Left kidney (tissue), 2 donors: ENCODE results near the gene SLCO4A1. TPM values are rescaled to one million over a fixed set of nuclear protein-coding genes. Genes with fewer than 3 reads are reported as not detected.
A peak's percentile ranks its signal among the peaks of the same experiment; 100 is the strongest.
"Not testable (repeated sequence)": the region's sequence is repeated elsewhere in the genome, so short reads cannot be mapped to it uniquely, and the experiment has no call there.

ENCODE experiments used
- DNase-seq: peaks from one replicate; pipeline ENCODE4 v3.0.0-alpha.2; 2013
- polyA plus RNA-seq: library from polyadenylated mRNA; unstranded; fragments of 120-200 nt; gene quantifications from one replicate; pipeline ENCODE4 v1.2.1, GENCODE V29; 2013; ENCODE audit not compliant: insufficient read length

The SLCO4A1 gene
- polyA plus RNA-seq, 1 donor = 2.0 TPM

DNA sequence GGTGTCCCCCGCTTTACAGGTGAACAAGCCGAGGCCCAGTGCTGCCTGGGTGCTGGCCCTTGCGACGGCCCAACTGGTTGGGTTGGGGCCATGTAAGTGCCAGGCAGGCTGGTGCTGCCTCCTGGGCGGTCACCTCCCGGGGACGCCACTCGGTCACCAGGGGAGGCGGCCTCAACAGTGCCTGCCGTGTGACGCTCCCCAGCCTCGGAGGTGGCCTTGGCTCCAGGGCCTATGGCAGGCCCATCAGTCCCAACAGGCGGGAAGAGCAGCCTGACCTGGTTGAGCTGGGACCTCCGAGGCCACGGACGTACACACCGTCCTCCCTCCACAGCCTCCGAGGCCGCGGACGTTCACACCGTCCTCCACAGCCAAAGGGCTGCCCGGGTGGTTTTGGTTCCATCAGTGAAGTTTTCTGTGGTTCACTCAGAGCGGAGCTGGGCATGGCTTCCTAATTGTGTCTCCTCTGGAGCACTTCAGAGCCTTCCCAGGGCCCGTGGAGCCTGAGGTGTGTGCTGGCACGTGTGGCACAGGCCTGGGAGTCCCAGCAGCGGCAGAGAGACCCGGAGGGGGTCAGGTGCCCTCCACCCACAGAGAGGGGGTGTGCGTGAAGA, 19.3 kb upstream of the SLCO4A1 start:
- no peak for DNase-seq

DNA sequence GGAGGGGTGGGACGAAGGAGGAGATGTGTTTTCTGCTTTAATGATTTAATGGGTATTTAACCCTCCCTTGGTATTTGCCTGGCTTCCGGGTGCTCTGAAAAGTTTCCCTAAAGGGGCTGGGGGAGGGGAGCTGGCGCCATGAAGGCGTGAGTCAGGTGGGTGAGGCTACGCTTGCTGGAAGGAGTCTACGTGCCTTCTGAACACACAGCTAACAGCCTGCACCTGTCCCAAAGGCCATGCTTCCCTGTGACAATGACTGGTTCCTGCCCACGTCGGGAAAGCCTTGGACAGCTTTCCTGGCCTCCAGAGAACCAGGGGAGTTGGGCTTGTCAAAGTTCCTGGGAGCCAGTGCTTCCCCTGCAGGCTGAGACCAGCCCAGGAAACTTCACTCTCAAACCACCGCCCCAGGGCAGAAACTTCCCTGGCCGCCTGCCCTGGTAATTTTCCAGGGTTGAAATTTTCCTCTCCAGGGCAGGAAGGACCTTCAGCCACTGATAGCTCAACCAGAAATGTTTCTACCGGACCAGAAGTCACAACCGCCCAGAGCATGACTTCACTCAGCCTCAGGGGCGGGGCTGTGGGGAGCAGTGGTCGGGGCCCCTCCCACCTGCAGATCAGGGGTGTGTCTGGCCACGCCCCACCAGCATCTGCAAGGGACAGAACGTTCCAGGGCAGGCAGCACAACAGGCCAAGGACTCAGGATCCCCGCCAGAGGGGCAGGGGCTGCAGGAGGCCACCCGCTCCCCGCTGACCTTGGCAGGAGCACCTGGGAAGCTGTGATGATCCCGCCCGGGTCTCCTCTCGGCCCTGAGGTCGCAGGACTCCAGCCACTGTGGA, 18.6 kb upstream of the SLCO4A1 start:
- DNase-seq = peak; percentile 80

DNA sequence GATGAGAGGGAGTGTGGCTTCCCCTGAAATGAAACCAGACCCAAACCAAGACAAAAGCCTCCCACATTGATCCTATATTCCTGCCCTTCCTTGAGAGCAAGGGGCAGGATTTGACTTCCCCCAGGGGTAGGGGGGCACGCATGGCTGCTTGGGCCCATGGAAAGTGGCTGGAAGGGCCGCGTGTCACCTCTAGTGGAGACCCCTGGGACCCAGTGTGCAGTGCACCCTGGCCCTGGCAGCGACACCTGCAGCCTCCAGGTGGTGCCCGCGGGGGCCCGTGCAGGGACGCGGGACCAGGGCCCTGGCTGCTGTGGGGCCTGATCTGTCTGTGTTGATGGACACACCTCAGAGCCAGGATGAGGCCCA, 18.0 kb upstream of the SLCO4A1 start:
- DNase-seq = no peak

DNA sequence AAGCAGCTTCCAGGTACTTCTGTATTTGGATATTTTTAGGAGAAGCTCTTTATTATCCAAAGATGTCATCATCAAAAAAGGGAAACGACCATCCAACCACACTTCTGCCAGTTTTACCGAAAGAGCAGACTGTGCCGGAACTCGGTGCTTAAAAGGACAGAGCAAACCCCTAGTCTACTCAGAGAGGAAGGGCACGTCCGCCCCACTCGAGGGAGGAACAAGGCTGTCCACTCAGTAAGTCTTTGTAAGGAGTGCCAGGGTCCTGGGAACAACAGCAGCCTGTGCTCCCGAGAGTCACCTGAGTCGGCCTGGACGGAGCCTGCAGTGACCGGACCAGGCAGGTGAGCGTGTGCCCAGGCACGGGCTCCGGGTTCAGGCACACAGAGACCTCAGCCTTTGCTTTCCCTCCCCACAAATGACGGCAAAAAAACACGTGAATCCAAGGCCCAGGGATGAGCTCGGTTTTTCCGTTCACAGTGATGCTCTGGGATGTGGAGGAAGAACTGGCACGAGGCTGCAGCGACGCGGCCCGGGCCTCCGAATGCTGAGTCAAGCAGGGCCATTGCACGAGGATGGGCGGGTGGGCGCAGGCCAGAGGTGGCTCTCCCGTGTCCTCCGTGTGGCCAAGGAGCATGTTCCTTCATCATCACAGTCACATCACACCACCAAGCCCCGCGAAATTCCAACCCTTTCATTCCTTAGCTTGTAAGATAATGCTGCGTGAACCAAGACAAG, 17.4 kb upstream of the SLCO4A1 start:
- DNase-seq = no peak

DNA sequence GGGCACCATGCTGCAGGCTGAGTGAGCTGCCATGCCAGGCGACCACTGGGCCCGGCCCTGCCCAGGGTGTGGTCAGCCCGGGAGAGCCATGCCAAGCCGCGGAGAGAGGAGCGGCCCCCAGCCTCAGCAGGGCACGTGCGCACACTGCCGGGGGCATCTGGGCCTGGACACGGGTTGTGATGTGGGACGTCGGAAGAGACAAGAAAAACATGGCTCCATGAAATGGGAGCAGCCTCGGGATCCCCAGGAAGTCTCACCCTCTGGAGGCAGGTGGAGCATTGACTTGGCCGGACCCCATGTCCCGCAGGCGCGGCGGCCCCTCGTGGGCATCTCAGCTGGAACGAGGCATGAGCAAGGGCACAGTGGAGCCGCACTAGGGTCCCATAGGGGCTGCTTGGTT, 16.8 kb upstream of the SLCO4A1 start:
- no peak for DNase-seq

DNA sequence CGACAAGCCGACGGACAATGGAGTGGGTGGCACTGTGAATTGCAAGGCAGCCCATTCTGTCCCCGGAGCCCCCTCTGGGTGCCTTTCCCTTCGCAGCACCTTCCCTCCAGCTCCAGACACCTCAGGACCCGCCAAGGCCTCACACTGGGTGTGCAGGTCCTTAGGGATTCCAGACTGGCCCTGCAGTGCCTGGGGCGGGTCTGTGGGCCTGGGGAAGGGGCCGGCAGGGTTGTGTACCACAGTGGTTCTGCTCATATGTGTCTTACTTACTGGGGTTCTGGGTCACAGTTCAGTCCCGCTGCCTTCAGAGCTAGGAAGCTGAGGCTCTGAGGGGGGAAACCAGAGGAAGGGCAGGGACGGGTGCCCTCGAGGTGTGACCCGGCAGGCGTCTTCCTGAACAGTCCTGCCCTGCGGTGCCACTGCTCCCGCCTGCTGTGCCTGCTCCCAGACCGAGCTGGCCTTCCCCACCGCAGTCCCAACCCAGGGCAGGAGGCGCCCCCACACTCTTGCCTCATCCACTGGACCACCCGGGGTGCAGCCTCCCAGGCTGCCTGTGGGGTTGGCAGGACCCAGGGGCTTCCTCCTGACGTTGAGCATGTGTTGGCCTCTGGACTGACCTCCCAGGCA, 16.3 kb upstream of the SLCO4A1 start:
- no peak for DNase-seq

DNA sequence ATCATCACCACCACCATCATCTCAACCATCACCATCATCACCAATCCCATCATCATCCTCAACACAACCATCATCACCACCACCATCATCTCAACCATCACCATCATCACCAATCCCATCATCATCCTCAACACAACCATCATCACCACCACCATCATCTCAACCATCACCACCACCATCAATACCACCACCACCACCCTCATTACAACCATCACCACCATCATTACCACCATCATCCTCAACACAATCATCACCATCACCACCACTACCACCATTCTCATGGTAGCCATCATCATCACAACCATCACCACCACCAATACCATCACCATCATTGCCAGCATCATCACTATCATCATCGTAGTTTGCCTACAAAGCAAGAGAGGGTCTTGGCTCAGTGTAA, 14.9 kb upstream of the SLCO4A1 start:
- DNase-seq = not testable (repeated sequence)

DNA sequence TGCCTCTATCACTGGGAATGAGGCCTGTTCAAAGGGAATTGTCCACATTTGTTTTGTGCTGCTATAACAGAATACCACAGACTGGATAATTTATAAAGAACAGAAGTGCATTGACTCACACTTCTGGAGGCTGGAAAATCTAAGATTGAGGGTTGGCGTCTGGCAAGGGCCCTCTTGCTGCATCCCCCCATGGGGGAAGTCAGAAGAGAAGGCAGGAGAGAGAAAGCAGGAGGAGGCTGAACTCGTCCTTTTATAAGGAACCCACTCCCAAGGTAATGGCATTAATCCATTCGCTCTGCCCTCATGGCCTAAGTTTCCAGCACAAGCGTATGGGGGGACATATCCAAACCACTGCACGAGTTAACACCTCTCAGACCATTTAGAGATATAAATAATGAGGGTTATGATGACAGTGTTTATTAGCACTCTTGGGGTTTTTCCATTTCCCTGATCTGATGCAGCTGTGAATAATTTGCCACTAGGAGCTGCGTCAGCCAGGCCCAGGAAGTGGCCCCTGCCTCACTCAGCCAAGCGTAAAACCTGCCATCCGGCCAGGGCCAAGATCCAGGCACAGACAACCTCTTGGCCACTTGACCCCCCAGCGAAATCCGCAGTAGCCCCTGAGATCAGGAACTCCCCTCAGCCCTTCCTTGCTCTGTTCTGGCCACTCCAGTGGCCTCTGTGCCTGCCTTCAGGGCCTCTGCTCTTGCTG, 14.2 kb upstream of the SLCO4A1 start:
- DNase-seq = no peak

DNA sequence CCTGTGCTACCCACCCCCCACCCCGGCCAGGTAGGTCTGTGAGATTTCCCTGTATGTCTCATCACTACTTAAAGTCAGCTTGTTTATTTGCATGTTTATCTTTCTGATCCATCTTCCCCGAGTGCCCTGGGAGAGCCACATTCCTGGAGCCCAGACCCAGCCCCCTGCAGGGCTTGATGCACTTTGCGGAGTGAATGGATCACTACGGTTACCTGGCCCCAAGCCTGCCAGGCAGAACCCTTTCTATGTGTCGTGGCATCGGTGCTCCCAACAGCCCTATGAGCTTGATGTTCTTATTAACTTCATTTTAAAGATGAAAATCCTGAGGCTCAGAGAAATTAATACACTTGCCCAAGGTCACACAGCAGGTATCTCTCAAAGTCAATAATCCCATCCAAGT, 13.6 kb upstream of the SLCO4A1 start:
- DNase-seq = no peak

DNA sequence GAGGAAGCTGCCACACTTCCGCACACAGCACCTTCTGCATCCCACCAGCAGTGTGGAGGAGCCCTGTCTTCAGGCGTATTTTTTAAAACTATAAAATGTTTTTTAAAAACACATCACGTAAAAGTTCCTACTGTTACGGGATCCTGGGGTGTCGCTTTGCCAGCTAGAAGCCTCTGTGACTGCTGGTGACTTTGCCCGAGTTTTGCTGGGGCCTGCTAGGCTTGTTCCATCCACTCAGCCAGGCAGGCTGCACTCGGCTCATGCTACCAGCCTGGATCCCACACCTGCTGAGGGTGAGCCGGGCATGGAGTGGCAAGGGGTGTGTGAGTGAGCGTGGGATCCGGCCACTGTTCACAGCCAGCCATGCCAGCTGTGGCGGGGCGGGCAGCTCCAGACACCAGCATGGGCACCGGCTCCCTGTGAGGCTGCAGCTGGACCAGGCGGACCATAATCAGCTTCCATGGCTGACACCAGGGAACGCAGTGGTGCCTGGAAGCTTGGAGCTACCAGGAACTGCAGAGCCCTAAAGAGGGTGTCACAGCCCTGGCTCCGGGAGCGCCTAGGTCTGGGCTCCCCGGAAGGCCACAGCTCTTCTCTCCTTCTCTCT, 12.3 kb upstream of the SLCO4A1 start:
- no peak for DNase-seq

DNA sequence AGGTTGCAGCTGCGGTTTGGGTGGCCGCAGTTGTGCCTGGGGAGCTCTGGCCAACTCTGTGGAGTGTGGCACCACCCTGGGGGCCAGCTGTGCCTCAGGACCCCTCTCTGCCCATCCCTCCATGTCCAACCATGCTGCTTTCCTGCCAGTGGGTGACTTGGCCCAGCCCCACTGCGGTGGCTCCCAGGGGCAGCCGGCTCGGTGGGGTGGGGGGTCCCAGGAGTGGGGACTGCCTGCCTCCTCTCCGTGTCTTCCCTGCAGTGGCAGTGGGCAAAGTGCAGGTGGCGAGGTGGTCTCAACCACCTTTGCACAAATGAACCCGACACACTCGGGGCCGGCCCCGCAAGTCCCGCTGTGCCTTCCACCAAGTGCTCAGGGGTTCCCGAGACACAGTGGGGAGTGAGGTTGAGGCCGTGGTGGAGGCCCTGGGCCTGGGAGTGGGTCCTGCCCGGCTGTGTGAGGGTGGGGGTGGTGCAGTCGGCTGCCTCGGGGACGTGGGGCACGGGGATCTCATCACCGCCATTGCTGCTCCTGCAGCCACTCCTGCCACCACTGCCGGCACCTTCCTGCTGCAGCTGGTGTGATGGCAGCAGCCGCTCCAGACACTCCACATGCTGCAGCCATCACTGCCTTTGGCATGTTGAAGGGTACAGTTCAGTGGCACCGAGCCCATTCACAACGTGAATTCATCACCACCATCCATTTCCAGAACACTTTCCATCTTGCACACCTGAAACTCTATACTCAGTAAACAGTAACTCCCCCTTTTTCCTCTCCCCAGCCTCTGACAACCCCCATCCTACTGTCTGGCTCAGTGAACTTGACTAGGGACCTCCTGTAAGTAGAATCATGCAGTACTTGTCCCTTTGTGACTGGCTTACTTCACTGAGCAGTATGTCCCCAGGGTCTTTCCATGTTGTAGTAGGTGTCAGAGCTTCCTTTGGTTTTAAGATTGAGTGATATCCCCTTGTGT, 10.7 kb upstream of the SLCO4A1 start:
- no peak for DNase-seq

DNA sequence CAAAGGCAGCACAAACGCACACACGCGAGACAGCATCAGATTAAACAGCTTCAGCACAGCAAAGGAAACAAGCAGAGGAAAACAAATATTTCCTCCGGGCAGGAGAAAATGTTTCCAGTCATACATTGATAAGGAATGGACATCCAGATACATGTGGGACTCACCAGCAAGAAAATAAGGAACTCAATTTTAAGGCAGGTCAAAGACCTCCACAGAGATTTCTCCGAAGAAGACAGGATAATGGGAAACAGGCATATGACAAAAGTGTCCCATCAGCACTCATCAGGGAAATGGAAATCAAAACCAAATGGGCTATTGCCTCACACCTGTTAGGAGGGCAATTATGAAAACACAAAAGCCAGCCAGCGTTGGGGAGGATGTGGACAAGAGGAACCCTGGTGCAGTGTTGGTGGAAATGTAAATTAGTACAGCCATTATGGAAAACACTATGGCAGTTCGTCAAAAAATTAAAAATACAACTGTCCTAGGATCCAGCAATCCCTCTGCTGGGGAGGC, 9.7 kb upstream of the SLCO4A1 start:
- no peak for DNase-seq

DNA sequence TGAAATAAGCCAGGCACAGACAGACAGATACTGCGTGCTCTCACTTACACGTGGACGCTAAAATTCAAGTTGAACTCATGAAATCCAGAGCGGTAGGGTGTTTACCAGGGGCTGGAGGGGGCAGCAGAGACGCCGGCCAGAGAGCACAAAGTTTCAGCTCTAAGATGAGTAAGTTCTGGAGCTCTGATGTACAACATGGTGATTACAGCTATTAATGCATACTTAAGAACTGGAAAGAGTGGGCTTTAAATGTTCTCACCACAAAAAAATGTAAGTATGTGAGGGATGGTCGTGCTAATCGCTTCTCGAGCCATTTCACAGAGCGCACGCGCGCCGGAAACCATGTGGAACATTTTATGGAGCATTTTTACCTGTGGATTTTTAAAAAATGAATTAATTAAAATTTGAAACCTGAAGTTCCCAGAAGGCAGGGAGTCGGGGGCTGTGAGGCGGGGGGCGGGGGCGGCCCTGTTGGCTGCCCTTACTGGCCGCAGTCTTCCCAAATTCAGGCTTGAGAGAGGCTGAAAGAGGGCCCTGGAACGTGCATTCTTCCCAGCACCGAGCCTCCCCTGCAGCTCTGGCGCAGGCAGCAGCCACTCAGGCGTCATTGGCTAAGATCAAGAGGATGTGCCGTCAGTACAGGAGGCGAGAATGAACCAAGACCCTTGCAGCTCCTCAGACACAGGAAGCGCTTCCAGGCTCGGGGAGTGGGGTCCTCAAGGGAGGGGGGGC, 8.5 kb upstream of the SLCO4A1 start:
- DNase-seq = no peak

DNA sequence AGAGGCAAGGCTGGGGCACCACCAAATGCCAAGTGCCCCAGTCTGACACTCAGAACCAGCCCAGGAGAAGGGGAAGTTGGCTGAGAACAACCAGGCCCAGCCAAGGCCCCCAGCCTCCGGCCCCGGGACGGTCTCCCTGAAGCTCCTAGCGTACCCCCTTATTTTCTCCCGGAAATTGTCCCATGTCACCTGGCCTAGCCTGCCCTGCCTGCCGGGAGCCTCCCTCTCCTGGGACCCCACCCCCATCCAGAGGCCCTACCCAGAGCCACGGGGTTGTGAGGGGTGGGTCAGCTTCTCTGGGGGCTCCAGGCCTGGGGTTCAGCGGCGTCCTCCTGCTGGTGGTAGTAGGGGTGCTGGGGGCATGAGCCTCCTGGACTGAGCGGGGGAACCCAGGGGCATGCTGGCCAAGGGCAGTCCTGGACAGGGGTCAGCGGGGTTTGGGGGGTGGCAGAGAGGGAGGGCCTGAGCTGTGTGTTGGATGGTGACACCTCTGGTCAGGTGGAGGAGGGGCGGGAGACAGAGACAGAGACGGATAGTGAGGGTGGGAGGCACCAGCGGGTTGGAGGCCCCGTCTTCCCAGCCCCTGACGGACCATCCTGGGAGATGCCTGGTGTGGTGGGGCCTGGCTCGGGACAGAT, 7.9 kb upstream of the SLCO4A1 start:
- no peak for DNase-seq

DNA sequence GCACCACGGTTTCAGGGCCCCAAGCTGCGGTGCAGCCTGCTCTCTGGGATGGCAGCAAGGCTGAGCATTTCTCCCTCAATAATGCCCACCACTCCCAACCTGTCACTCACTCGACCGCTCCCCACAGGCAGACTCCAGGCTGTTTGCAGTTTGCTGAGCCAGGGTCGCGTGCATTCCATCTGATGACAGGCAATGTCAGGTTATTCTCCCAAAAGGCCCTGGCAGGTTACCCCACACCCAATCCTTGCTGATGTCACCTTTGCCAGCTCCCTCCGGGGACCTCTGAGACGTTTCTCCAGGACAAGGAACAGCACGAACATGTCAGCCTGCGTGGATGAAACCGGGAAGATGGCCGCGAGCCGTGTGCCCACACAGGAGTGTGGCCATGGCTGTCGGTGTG, 7.1 kb upstream of the SLCO4A1 start:
- DNase-seq = no peak

DNA sequence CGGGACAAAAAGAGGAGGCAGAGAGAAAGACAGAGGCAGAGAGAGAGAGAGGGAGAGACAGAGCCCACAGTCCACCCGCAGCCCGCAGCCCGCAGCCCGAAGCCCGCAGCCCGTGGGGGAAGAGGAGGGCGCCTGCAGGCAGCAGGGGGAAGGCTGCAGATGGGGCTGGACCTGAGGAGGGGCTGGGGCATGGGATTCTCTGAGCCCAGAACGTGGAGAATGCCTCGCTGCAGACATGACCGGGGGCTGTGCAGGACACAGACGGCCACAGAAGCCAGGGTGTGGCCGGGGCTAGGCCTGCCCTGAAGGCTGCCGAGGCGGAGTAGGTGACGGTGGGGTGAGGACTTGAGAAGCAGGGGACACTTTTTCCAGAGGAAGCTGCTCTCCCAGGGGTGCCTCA, 6.5 kb upstream of the SLCO4A1 start:
- no peak for DNase-seq

DNA sequence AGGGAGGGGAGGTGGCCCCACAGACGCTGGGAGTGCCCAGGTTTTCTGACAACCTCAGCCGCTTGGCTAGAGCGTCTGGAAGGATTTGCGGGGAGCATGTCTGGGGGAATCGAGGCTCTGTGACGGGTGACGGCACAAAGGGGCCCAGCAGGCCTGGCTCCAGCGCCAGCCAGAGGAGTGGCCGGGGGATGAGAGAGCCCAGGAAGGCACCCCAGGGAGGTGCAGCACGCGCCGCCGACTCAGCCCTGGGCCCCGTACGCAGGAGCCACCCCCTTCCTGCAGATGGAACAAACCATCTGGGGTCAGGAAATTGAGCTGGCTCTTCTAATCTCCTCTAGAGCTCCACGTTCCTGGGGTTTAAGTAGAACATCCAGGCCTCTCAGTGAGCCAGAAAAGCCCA, 5.9 kb upstream of the SLCO4A1 start:
- no peak for DNase-seq

DNA sequence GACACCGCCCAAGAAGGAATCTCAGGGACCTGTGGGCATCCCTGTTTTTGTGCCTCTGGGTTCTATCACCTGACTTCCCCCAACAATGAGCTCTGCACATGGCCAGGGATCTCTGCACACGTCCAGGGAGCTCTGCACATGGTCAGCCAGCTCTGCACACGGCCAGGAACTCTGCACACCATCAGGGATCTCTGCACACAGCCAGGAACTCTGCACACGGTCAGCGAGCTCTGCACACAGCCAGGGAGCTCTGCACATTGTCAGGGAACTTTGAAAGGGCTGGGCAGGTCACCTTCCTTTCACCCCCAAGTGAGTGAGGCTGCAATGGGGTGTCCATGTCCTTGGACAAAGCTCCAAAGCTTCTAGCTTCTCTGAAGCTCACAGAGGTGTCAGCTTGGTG, 5.2 kb upstream of the SLCO4A1 start:
- DNase-seq = no peak

DNA sequence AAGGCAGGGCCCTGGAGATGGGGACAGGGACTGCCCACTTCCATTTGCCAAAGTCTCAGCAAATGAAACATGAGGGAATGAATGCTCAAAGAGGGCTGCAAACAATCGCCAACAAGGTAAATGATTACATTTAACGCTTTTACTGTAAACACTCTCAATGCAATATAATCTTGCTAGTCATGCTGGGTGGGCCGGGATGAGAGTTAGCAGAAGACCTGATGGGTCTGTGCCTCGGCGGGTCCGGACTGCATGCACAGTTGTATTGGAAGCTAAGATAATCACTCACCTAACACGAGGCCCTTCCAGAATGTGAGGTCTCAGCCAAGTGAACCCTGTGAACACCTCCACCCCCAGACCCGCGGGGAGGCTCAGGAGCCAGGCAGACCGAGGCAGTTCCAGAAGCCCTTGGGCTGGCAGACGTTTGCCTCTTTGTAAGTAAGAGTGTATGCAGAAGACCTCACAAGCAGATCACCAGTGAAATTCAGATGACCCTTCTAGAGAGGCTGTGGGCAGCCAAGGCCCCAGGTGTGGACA, 4.7 kb upstream of the SLCO4A1 start:
- no peak for DNase-seq
